ENCODE data around the gene FBH1. TPM values are rescaled to one million over a fixed set of nuclear protein-coding genes. Genes with fewer than 3 reads are reported as not detected.
A peak's percentile ranks its signal among the peaks of the same experiment; 100 is the strongest.

Gene FBH1
- total RNA-seq, 2 donors from 2014 or later: 30.9 to 63.6 TPM

DNA sequence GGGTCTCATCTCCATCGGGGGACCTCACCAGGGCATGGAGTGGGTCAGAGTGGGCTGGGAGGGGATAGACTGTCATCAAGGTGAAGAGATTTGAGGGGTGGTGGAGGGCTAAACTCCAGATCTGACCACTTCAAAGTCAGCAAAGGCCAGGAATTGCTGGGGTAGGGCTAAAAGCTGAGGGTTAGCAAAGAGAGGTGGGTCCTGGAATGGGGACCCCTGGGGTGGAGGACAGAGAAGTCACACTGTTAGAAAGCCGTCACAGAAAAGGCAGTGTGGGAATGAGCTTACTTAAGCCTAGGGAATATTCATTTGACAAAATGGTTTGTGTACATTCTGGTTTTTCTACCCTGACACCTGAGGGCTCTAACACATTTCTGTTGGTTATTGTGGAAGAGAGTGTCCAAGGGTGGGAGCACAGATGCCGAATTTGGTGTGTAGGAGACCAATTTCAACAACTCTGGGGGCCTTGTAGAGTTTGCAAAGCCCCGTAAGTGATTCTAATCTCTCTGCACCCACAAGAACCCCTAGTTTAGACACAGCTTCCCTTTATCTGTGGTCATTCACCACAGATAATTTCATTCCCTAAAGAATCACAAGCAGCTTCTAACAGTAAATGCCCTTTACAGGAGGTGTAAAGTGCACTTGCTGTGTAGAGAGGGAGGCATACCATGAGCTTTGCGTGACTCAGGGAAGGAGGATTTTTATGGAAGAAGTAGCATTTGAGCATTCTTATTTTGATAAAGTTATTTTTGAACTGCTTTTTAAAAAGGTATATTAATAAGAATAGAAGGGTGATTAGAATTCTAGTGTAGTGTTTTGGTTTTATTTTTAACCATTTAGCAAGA, 6.4 kb downstream of the FBH1 start:
- 86 to 87% methylated on average over 5 of the region's 5 CpGs for WGBS, 2 donors
- ATAC-seq: no peak

DNA sequence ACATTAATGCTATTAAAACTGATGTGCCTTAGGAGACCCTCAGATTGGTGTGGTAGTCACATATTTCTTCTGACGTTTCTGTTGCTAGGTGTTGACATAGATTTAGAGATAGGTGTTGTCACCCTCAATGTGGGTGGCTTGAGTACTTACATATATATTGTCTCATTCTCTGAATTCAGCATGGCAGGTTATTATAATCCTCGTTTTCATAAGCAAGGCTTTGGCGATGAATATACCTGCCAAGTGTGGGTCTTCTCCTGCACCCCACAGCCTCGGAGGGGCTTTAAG, 7.0 kb downstream of the FBH1 start:
- intact Hi-C loops (cut with DNase I): no loop called here
- ATAC-seq (no peak), DNase-seq (no peak)
- Histone ChIP-seq H3K27me3 (no peaks in the 10 kb centered on the region), H3K27ac (no peak overlapping the region), H3K4me3 (no peak overlapping the region), H3K36me3 (replicated peaks in 1 of 2; ENCODE audit: insufficient read depth in 1 of 2, low read depth in 2 of 2) (no peaks in the 10 kb centered on the region), H3K4me1 (peaks cover 11% of the 10 kb centered on the region), H3K9me3 (no peaks in the 10 kb centered on the region)
- WGBS, 2 donors: 80 to 83% methylated on average over 4 of the region's 4 CpGs
- no peak for TF ChIP-seq POLR2A (IDR thresholded peaks at IDR 0.05)
- TF ChIP-seq, protein P1, sequence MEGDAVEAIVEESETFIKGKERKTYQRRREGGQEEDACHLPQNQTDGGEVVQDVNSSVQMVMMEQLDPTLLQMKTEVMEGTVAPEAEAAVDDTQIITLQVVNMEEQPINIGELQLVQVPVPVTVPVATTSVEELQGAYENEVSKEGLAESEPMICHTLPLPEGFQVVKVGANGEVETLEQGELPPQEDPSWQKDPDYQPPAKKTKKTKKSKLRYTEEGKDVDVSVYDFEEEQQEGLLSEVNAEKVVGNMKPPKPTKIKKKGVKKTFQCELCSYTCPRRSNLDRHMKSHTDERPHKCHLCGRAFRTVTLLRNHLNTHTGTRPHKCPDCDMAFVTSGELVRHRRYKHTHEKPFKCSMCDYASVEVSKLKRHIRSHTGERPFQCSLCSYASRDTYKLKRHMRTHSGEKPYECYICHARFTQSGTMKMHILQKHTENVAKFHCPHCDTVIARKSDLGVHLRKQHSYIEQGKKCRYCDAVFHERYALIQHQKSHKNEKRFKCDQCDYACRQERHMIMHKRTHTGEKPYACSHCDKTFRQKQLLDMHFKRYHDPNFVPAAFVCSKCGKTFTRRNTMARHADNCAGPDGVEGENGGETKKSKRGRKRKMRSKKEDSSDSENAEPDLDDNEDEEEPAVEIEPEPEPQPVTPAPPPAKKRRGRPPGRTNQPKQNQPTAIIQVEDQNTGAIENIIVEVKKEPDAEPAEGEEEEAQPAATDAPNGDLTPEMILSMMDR (IDR thresholded peaks at IDR 0.05): no peak

More for the DNA sequence above, 6.4 kb downstream of the FBH1 start:
- H3K27me3 ChIP-seq: no peaks in the 10 kb centered on the region
- DNase-seq: no peak
- no peak overlapping the region for H3K4me3 ChIP-seq
- peaks cover 16% of the 10 kb centered on the region for H3K4me1 ChIP-seq
- intact Hi-C loops (cut with DNase I): no loop called here
- TF ChIP-seq, protein P1 (IDR thresholded peaks at IDR 0.05): no peak
- TF ChIP-seq POLR2A (IDR thresholded peaks at IDR 0.05): no peak
- H3K27ac ChIP-seq: no peak overlapping the region
- no peaks in the 10 kb centered on the region for H3K36me3 ChIP-seq (replicated peaks in 1 of 2; ENCODE audit: insufficient read depth in 1 of 2, low read depth in 2 of 2)
- no peaks in the 10 kb centered on the region for H3K9me3 ChIP-seq

DNA sequence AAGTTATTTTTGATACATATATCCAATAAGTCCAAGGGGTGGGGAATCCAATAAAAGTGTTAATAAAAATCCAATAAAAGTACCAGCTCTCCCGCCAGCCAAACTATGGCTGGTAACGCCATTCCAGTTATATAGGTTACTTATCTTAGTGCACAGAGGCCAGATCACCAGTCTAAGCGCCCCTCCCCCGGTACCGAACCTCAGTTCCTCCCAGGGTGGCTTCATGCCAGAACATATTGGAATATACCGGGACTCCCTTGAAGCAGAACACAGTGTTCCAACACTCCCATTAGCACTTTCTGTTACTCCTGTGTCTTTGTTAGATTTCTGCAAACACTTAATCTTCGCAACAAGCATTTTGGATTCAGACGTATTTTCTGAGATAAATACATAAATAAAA, 7.5 kb downstream of the FBH1 start:
- intact Hi-C loops (cut with DNase I): no loop called here
- ATAC-seq: no peak
- DNase-seq: no peak
- Histone ChIP-seq H3K36me3 (replicated peaks in 1 of 2; ENCODE audit: insufficient read depth in 1 of 2, low read depth in 2 of 2) (no peaks in the 10 kb centered on the region), H3K9me3 (no peaks in the 10 kb centered on the region), H3K27ac (no peak overlapping the region), H3K4me3 (no peak overlapping the region), H3K4me1 (peaks cover 6% of the 10 kb centered on the region), H3K27me3 (no peaks in the 10 kb centered on the region)
- WGBS, 2 donors: 89 to 95% methylated on average over 8 of the region's 8 CpGs
- TF ChIP-seq, protein P1 (IDR thresholded peaks at IDR 0.05): no peak
- TF ChIP-seq POLR2A (IDR thresholded peaks at IDR 0.05): no peak

DNA sequence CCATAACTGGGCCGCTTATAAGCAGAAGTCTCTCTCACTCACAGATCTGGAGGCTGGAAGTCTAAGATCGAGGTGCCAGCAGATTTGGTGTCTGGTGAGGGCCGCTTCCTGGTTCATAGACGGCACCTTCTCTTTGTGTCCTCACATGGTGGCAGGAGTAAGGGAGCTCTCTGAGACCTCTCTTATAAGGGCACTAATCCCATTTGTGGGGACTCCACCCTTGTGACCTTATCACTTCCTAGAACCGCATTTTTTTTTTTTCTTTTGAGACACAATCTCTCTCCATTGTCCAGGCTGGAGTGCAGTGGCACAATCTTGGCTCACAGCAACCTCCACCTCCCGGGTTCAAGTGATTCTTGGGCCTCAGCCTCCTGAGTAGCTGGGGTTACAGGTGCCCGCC, 8.1 kb downstream of the FBH1 start:
- ATAC-seq: no peak
- H3K36me3 ChIP-seq (replicated peaks in 1 of 2; ENCODE audit: insufficient read depth in 1 of 2, low read depth in 2 of 2): no peaks in the 10 kb centered on the region
- H3K4me1 ChIP-seq: peaks cover 3% of the 10 kb centered on the region
- H3K4me3 ChIP-seq: no peak overlapping the region
- intact Hi-C loops (cut with DNase I): no loop called here
- no peak for DNase-seq
- no peaks in the 10 kb centered on the region for H3K9me3 ChIP-seq
- no peaks in the 10 kb centered on the region for H3K27me3 ChIP-seq
- no peak overlapping the region for H3K27ac ChIP-seq
- 96 to 98% methylated on average over 7 of the region's 7 CpGs for WGBS, 2 donors
- no peak for TF ChIP-seq POLR2A (IDR thresholded peaks at IDR 0.05)
- TF ChIP-seq, protein P1 (IDR thresholded peaks at IDR 0.05): no peak

DNA sequence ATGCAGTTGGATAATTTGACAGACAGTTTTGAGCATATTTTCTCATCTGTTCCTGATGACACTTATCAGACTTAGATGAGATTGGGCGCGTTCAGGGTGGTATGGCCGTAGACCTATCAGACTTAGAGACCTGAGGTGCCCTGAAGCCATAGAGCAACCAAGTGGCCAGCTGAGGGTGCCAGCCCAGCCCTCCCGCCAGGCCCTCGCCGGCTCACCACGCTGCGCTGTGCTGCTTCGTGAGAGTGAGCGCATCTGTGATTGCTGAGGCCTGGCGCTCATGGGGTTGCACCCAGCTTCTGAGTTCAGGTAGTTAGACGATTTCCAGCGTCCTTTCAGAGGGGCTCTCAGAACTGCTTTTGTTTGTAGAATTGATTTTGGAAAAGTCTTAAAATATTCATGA, 10.2 kb downstream of the FBH1 start:
- WGBS, 2 donors: 49 to 83% methylated on average over 13 of the region's 13 CpGs
- Histone ChIP-seq H3K4me3 (no peak overlapping the region), H3K27ac (peak overlapping the region in 1 of 4 donors; percentile 31)

More for the DNA sequence above, 10.2 kb downstream of the FBH1 start:
- ATAC-seq (peak; percentile 68), DNase-seq (peak; percentile 45 to 69 (median 55))
- Histone ChIP-seq H3K4me1 (peaks cover 3% of the 10 kb centered on the region), H3K9me3 (no peaks in the 10 kb centered on the region), H3K27me3 (no peaks in the 10 kb centered on the region), H3K36me3 (replicated peaks in 1 of 2; ENCODE audit: insufficient read depth in 1 of 2, low read depth in 2 of 2) (no peaks in the 10 kb centered on the region)
- TF ChIP-seq POLR2A (IDR thresholded peaks at IDR 0.05): no peak
- TF ChIP-seq, protein P1 (IDR thresholded peaks at IDR 0.05): no peak
- intact Hi-C loops (cut with DNase I): no loop called here

Data from body of pancreas (tissue), 4 donors.